H1 (cell line): ENCODE results near the gene TNS1. TPM values are rescaled to one million over a fixed set of nuclear protein-coding genes. Genes with fewer than 3 reads are reported as not detected.

Experiments used
- CBX8 ChIP-seq: fragments of 300-800, 300-1000 bp; sonication (generic); IDR thresholded peaks from 2 replicates; pipeline ENCODE4 v1.7.1; 2016; ENCODE audit warnings: low read depth, low read length, borderline replicate concordance
- CEBPB ChIP-seq: IDR thresholded peaks from 2 replicates; pipeline ENCODE4 v1.6.1; 2012; ENCODE audit warnings: low read depth, low read length
- CTBP2 ChIP-seq: IDR thresholded peaks from 2 replicates; pipeline ENCODE4 v1.7.0; 2011; ENCODE audit warnings: borderline replicate concordance, mild to moderate bottlenecking, moderate library complexity, mixed read lengths, low read length; ENCODE audit not compliant: insufficient read depth, insufficient read length
- EGR1 ChIP-seq: IDR thresholded peaks from 2 replicates; pipeline ENCODE4 v1.6.1; 2011; ENCODE audit warnings: low read depth, low read length, borderline replicate concordance
- HDAC2 ChIP-seq, 2 experiments: fragments of 300-600 bp in 1 of 2; sonication (generic) in 1 of 2; IDR thresholded peaks; 2 replicates each; pipeline ENCODE4 v1.6.1; 2011 to 2012; ENCODE audit warnings: low read depth in 2 of 2, low read length in 2 of 2, mild to moderate bottlenecking in 2 of 2, moderate library complexity in 2 of 2, borderline replicate concordance in 1 of 2, inconsistent platforms in 1 of 2
- JUN ChIP-seq: IDR thresholded peaks from 2 replicates; pipeline ENCODE4 v1.6.1; 2011; ENCODE audit warnings: low read depth, mild to moderate bottlenecking, improper control_type of control experiment, low read length
- KDM1A ChIP-seq: fragments of 200-600, 300-600 bp; sonication (generic); IDR thresholded peaks from 2 replicates; pipeline ENCODE4 v1.7.1; 2016; ENCODE audit warnings: mild to moderate bottlenecking, low read length, borderline replicate concordance
- KDM4A ChIP-seq: IDR thresholded peaks from one replicate; pipeline ENCODE4 v1.7.1; 2012; ENCODE audit warnings: low read depth, mild to moderate bottlenecking, moderate library complexity, low read length, inconsistent platforms; ENCODE audit not compliant: severe bottlenecking
- NANOG ChIP-seq: IDR thresholded peaks from 2 replicates; pipeline ENCODE4 v1.6.1; 2011; ENCODE audit warnings: low read length, low read depth, mild to moderate bottlenecking, inconsistent platforms; ENCODE audit not compliant: insufficient read depth, poor library complexity, severe bottlenecking
- NRF1 ChIP-seq: IDR thresholded peaks from 2 replicates; pipeline ENCODE4 v1.6.1; 2011; ENCODE audit warnings: mild to moderate bottlenecking, low read depth, low read length, improper control_type of control experiment
- POLR2A ChIP-seq, 2 experiments: IDR thresholded peaks; 1 replicate in 1 of 2; 2 replicates in 1 of 2; pipeline ENCODE4 v1.6.1; 2011; ENCODE audit warnings: low read depth in 2 of 2, low read length in 2 of 2, mild to moderate bottlenecking in 2 of 2; ENCODE audit errors: control extremely low read depth in 1 of 2
- POLR2AphosphoS5 ChIP-seq: IDR thresholded peaks from 2 replicates; pipeline ENCODE4 v1.6.1; 2011; ENCODE audit warnings: low read depth, low read length
- POU5F1 ChIP-seq: IDR thresholded peaks from 2 replicates; pipeline ENCODE4 v1.6.1; 2011; ENCODE audit warnings: low read depth, mild to moderate bottlenecking, low read length, moderate library complexity
- RBBP5 ChIP-seq: IDR thresholded peaks from 2 replicates; pipeline ENCODE4 v1.7.1; 2012; ENCODE audit warnings: low read depth, mild to moderate bottlenecking, inconsistent platforms, low read length, moderate library complexity, borderline replicate concordance
- SAP30 ChIP-seq: fragments of 300-600 bp; sonication (generic); IDR thresholded peaks from 2 replicates; pipeline ENCODE4 v1.7.1; 2012; ENCODE audit warnings: low read length, moderate library complexity, mild to moderate bottlenecking, inconsistent platforms; ENCODE audit not compliant: insufficient read depth, insufficient replicate concordance
- SIRT6 ChIP-seq: IDR thresholded peaks from one replicate; pipeline ENCODE4 v1.7.1; 2012; ENCODE audit warnings: low read length, inconsistent platforms
- SIX5 ChIP-seq: IDR thresholded peaks from 2 replicates; pipeline ENCODE4 v1.6.1; 2011; ENCODE audit warnings: mild to moderate bottlenecking, low read depth, low read length
- SP4 ChIP-seq: IDR thresholded peaks from 2 replicates; pipeline ENCODE4 v1.6.1; 2012; ENCODE audit warnings: low read length, inconsistent platforms
- polyA plus RNA-seq, 7 experiments: library from polyadenylated mRNA; depleted of rRNA in 3 of 7; stranded (reverse) in 5 of 7; unstranded in 2 of 7; fragments of >200 nt in 5 of 7; fragments of 200-250 nt in 2 of 7; gene quantifications; 1 replicate in 5 of 7; 2 replicates in 1 of 7; 4 replicates in 1 of 7; pipeline versions ENCODE4 v1.2.1 to v1.2.3, GENCODE V29; 2011 to 2013; ENCODE audit warnings: missing spikeins in 2 of 7, mixed read lengths in 2 of 7
- total RNA-seq: library from RNA; stranded (reverse); fragmentation: NEBNext Ultra II Directional; extraction: Animal tissue kit (Norgen Biotek cat#: 25700); gene quantifications from 2 replicates; pipeline ENCODE4 v1.2.1, GENCODE V29; 2021
- TF ChIP-seq, protein P1 (sequence below): IDR thresholded peaks from 2 replicates; pipeline ENCODE4 v1.6.1; 2011; ENCODE audit warnings: low read length, improper control_type of control experiment
- TF ChIP-seq, protein P2 (sequence below): IDR thresholded peaks from 2 replicates; pipeline ENCODE4 v1.6.1; 2011; ENCODE audit warnings: low read depth, mild to moderate bottlenecking, low read length; ENCODE audit not compliant: insufficient read depth

The TNS1 gene
- total and polyA plus RNA-seq, 2 of the 8 experiments (the other 6 are each of a cell fraction or from before 2014, with no cell fraction given) = 1.5 to 5.1 TPM

DNA sequence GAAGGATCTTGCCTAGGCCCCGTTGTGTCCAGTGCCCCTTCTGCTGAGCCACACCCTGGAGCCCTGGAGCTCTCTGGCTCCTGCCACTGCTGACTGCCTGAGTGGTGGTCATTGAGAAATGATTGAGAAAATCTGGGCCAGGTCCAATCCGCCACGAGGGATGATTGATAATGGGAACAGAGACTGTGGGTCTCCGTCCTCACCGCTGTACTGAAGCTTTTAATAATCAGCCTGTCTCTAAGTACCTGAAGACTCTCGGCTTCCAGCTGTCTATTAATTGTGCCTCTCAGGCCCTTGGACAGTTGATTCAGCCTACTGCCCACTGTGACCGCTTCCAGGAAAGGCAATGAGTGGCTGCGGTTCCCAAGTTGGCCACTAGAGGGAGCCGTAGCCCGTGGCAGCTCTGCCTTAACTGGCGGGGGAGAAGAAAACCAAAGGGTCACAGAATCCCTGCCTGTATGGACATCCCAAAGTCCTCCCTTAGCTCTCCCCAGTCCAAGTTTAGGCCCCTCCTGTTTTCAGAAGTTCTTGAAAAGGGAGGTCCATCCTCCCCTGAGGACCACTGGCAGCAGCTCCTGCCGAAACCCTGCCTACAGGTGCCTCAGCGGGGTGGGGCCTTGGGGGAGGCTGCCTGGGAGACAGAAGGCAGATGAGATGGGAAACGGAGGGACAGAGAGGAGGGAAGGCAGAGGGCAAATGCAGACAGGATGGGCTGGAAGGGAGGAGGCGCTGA is 213.6 kb downstream of the TNS1 start (continued):
- TF ChIP-seq SP4 (no peak), SIX5 (no peak), EGR1 (no peak), POLR2A (IDR thresholded peaks at IDR 0.05; ENCODE audit: control extremely low read depth in 1 of 2, low read depth in 2 of 2, low read length in 2 of 2) (no peak), RBBP5 (no peak), HDAC2 (IDR thresholded peaks at IDR 0.05; ENCODE audit: borderline replicate concordance in 1 of 2, low read depth in 2 of 2, low read length in 2 of 2) (no peak), CTBP2 (no peak), POU5F1 (no peak), NRF1 (no peak), JUN (no peak), NANOG (no peak), POLR2AphosphoS5 (no peak), SAP30 (no peak), KDM4A (no peak), KDM1A (no peak), SIRT6 (no peak), CEBPB (0 out of 2 replicates have a peak, but pooled peaks have one; percentile 33), CBX8 (no peak)
- TF ChIP-seq, protein P1, sequence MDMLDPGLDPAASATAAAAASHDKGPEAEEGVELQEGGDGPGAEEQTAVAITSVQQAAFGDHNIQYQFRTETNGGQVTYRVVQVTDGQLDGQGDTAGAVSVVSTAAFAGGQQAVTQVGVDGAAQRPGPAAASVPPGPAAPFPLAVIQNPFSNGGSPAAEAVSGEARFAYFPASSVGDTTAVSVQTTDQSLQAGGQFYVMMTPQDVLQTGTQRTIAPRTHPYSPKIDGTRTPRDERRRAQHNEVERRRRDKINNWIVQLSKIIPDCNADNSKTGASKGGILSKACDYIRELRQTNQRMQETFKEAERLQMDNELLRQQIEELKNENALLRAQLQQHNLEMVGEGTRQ = 0 out of 2 replicates have a peak, but pooled peaks have one; percentile 3
- TF ChIP-seq, protein P2, sequence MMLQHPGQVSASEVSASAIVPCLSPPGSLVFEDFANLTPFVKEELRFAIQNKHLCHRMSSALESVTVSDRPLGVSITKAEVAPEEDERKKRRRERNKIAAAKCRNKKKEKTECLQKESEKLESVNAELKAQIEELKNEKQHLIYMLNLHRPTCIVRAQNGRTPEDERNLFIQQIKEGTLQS = no peak
